NCI-H128 (cell line): Measurements from ENCODE around the gene RTN4RL2.

Experiments used
- DNase-seq: peaks from one replicate; lab custom pipeline; 2025; ENCODE audit not compliant: unreplicated experiment; lab: John Stamatoyannopoulos, UW

Gene RTN4RL2

GRCh38 chr11:57460022-57460757 is at the start of gene RTN4RL2:
Gene RTN4RL2 (plus strand): TSS chr11:57460528. CDS start chr11:57460866, 338 bp downstream.
- DNase-seq, result no peak

- no peak for DNase-seq
Observed at GRCh38 chr11:57413681-57414080, 46.6 kb upstream of the RTN4RL2 start.

GRCh38 chr11:57414612-57415212 is 45.6 kb upstream of the RTN4RL2 start:
- DNase-seq, result no peak

GRCh38 chr11:57416436-57416835 is 43.9 kb upstream of the RTN4RL2 start:
- DNase-seq, result no peak

- no peak for DNase-seq
Observed at GRCh38 chr11:57417056-57417455, 43.3 kb upstream of the RTN4RL2 start.

GRCh38 chr11:57418131-57418530 is 42.2 kb upstream of the RTN4RL2 start:
- DNase-seq, result no peak

- DNase-seq, result no peak
Observed at GRCh38 chr11:57419146-57419545, 41.2 kb upstream of the RTN4RL2 start.

GRCh38 chr11:57421066-57421465 is 39.3 kb upstream of the RTN4RL2 start:
- DNase-seq, result no peak

GRCh38 chr11:57421805-57422204 is 38.5 kb upstream of the RTN4RL2 start:
- no peak for DNase-seq

- DNase-seq, result no peak
Observed at GRCh38 chr11:57422669-57423068, 37.7 kb upstream of the RTN4RL2 start.

GRCh38 chr11:57424137-57424791 is 36.1 kb upstream of the RTN4RL2 start:
- DNase-seq, result no peak

GRCh38 chr11:57424792-57425564 is 35.4 kb upstream of the RTN4RL2 start:
- no peak for DNase-seq

GRCh38 chr11:57425565-57426438 is 34.5 kb upstream of the RTN4RL2 start:
- no peak for DNase-seq

GRCh38 chr11:57426439-57426928 is 33.8 kb upstream of the RTN4RL2 start:
- no peak for DNase-seq

- DNase-seq, result no peak
Observed at GRCh38 chr11:57426929-57427726, 33.2 kb upstream of the RTN4RL2 start, which contains the start of gene SLC43A3. Gene SLC43A3 (minus strand): TSS chr11:57427121. CDS start chr11:57426172, 949 bp downstream.

- DNase-seq, result no peak
Observed at GRCh38 chr11:57427727-57428082, 32.6 kb upstream of the RTN4RL2 start.

GRCh38 chr11:57428643-57429042 is 31.7 kb upstream of the RTN4RL2 start:
- no peak for DNase-seq

- DNase-seq, result no peak
Observed at GRCh38 chr11:57429946-57430345, 30.4 kb upstream of the RTN4RL2 start.

GRCh38 chr11:57430952-57431351 is 29.4 kb upstream of the RTN4RL2 start:
- no peak for DNase-seq
